Nucleus accumbens (tissue), 56 donors: ENCODE results near the gene SBDS.
"Not testable (repeated sequence)": the region's sequence is repeated elsewhere in the genome, so short reads cannot be mapped to it uniquely, and the experiment has no call there.

Experiments used
- DNase-seq, 56 donors: peaks; one replicate each; lab custom pipeline; 2025; lab: John Stamatoyannopoulos, UW

Gene SBDS

GRCh38 chr7:66995050-66995776 is at the start of gene SBDS:
Gene SBDS (minus strand): TSS chr7:66995586. CDS start chr7:66995417, 169 bp downstream.
- peak; percentile 39 to 98 (median 90) for DNase-seq

- DNase-seq: not testable (repeated sequence)
These were observed 48.2 kb upstream of the SBDS start for GRCh38 chr7:67043559-67043930.

DNA sequence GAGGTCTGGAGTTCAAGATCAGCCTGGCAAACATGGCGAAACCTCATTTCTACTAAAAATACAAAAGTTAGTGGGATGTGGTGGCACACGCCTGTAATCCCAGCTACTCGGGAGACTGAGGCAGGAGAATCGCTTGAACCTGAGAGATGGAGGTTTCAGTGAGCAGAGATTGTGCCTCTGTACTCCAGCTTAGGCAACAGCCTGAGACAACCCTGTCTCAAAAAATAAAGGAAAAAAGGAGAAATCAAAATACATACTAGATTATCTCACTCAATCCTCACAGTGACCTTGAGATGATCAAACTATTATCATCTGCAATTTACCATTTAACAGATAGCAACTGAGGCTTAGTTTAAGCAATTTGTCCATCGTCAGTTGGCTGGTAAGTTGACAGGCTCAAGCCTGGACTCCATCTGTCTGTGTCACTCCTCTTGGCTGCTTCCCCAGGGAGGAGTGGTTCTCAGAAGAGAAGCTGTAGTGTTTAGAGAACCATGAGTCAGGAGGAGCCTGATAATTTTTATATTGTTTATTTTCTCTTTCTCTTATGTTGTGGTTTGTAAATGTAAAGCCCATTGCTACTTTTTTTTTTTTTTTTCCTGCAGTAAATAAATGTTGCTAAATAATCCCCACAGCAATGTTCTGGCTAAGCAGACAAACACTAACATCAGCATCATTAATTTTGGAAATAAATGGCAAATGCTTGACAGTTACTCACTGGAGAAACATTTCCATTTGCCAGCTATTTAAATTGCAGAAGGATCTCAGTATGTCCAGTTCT is 47.6 kb upstream of the SBDS start:
- DNase-seq: peak in 38 of 56 donors; percentile 3 to 77 (median 38)

GRCh38 chr7:67040832-67041231 is 45.4 kb upstream of the SBDS start:
- DNase-seq: not testable (repeated sequence)

- peak in 53 of 56 donors; percentile 9 to 89 (median 70) for DNase-seq
These were observed 41.3 kb upstream of the SBDS start for GRCh38 chr7:67036432-67037395.

- no peak for DNase-seq
These were observed 37.9 kb upstream of the SBDS start for GRCh38 chr7:67033251-67033650.

DNA sequence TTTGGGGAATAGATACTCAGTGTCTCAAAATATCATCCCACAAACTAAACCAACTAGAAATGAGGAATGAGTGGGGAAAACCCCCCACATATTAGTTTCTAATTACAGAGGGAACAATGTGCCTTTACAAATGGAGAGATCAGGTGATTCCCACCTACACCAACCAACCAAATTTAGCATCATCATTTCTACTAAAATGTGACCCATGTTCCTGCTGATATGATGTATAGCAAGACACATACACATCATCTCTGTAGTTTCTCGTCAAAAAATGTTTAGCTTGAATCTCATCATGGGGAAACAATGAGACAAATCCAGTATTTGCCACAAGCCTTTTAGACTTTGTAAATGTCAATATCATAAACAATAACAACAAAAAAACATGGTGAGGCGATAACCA is 36.3 kb upstream of the SBDS start:
- DNase-seq: not testable (repeated sequence)

DNA sequence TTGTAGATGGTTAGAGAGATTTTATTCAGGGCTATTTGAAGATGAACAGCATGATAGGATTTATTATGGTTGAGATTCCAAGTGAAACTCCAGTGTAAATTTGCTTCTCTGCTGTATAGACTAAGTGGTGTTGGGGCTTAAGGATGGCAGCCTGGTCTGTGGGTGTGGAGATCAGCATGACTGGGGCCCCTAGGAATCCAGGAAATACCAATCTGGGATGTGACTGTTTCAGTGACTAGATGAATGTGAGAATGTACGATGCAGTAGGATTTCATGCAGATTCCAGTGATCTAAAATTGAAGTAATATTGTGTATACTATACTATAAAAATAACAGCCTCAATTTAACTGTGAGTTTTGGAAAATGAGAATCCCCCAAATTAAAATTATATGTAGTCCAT is 30.1 kb upstream of the SBDS start:
- DNase-seq: not testable (repeated sequence)

DNA sequence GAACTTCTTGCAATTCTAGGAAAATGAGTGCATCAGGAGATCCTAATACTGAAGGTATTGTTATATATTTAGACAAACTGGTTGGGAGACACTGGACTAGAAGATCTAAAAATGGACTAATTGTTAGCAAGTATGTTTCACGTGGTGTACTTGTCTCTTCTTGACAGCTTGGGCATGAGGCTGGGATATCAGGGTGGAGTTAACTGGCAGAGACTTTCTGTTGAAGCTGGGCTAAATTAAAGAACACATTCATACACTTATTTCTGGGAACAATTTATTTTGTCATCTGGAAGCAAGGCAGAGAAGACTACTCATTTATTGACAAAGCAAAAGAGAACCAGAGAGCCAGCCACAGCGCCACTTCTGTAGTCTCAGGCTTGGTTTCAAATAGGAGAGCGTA is 27.1 kb upstream of the SBDS start:
- no peak for DNase-seq

DNA sequence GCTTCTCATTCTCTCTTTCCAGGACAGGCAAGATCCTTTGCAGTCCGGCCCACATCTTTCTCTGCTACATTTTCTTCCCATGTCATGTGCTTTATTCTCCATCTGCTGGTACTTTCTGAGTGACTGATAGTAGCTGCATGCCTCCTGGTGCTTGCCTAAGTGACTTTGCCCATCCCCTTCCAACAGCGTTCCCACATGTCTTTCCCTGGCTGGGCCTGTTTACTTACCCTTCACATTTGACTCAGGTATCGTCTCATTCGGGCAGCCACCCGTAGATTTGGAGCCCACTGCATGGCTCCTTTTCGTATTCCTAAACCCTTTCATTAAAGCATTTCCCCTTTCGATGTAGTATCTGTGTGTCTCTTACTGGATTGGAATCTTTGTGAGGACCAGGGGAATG is 25.9 kb upstream of the SBDS start:
- DNase-seq: no peak

GRCh38 chr7:67019562-67020390 is 24.4 kb upstream of the SBDS start:
- DNase-seq: no peak

DNA sequence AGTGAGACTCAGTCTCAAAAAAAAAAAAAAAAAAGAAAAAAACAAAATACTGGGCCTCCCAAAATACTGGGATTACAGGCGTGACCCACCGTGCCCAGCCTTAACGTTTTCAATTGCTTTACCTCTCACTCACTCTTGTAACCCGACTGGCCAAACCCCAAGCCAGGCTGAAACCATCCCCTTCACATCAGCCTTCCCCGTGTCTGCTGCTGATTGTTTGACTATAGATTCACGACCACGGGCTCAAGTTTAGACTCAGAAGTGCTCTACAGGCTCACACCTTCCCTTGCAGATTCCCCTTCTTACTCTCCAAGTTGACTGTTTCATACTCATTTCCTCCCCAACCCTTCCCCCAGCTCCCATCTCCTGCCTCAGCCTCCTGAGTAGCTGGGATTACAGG is 23.6 kb upstream of the SBDS start:
- DNase-seq: no peak

GRCh38 chr7:67017971-67018370 is 22.6 kb upstream of the SBDS start:
- not testable (repeated sequence) for DNase-seq

GRCh38 chr7:67014076-67014622 is 18.8 kb upstream of the SBDS start:
- DNase-seq: not testable (repeated sequence)

DNA sequence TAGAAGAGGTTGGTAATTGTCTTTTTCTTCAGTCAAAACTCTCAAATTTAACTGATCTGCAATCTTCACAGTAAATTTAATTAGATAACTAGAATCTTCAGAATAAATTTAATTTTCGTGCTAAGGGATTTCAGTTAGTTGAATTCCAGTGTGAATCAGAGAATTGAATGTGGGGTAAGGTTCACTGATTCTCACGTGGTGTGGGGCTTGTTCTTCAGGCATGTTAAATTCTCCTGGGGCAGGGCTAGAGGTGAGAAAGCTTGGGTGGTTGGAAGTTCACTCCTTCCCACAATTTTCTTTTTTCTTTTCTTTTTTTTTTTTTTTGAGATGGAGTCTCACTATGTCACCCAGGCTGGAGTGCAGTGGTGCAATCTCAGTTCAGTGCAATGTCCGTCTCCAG is 14.3 kb upstream of the SBDS start:
- not testable (repeated sequence) for DNase-seq

DNA sequence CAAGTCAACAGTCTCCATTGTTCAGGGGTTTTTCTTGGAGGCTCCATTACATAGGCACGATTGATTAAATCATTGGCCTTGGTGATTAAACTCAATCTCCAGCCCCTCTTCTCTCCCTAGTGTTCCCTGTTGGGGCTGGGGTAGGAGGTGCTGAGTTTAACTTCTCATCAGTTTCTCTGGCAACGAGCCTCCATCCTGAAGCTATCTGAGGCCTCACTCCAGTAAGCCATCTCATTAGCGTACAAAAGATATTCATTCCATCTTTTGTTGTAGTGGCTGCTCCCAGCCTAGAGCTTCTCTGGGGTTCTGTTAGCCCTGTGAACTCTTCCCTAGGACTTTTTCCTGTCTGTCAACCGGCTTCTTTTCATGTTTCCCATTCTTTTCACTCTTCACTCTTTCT is 12.9 kb upstream of the SBDS start:
- DNase-seq: no peak

DNA sequence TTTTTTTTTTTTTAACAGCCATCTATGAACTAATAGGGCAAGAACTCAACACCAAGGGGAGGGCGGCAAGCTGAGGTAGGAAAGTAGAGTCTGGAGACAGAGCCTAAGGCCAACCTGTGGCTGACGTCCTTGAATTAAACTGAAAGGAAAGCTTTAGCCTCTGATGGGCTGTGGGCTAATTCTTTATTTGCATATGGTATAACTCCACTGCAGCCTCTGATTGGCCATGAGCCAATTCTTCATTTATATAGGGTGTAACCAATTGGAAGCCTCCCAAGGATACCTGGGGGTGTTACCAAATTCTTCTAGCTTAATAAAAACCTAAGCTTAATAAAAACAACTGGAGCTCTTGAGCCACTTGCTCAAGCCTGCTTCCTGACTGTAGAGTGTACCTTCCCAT is 11.6 kb upstream of the SBDS start:
- DNase-seq: no peak

GRCh38 chr7:67004145-67004544 is 8.8 kb upstream of the SBDS start:
- not testable (repeated sequence) for DNase-seq

- DNase-seq: peak in 1 of 56 donors; percentile 0
These were observed 5.3 kb upstream of the SBDS start for GRCh38 chr7:67000601-67001258.
